Brain microvascular endothelial cell (primary cell): ENCODE results near the gene PTCD3.

Experiments used
- DNase-seq: peaks from one replicate; pipeline ENCODE4 v3.0.0-alpha.2; 2020
- H3K27ac ChIP-seq: fragments of 250-450 bp; sonication (Bioruptor Pico); 2 replicates; pipeline ENCODE4 v1.5.1; 2020; ENCODE audit warnings: mild to moderate bottlenecking, moderate library complexity
- H3K27me3 ChIP-seq: fragments of 250-450 bp; sonication (Bioruptor Pico); replicated peaks from 2 replicates; pipeline ENCODE4 v1.5.1; 2020; ENCODE audit warnings: mild to moderate bottlenecking
- H3K36me3 ChIP-seq: fragments of 250-450 bp; sonication (Bioruptor Pico); replicated peaks from 2 replicates; pipeline ENCODE4 v1.5.1; 2020; ENCODE audit warnings: mild to moderate bottlenecking
- H3K4me3 ChIP-seq: 2 replicates; pipeline ENCODE4 v1.5.1; 2011; ENCODE audit warnings: low read depth, mild to moderate bottlenecking, control low read depth, low read length, moderate library complexity
- in situ Hi-C: cut with HindIII; loops from 2 replicates; pipeline ENCODE4 v1.10.0; 2017; ENCODE audit warnings: low sequenced_read_pairs, low pct_ligation_motif_present
- TF ChIP-seq, protein P1 (sequence below): IDR thresholded peaks from 2 replicates; pipeline ENCODE4 v1.5.1; 2011; ENCODE audit warnings: low read depth, mild to moderate bottlenecking, moderate library complexity, low read length, control low read depth, inconsistent platforms; ENCODE audit errors: missing control alignments

The PTCD3 gene

DNA sequence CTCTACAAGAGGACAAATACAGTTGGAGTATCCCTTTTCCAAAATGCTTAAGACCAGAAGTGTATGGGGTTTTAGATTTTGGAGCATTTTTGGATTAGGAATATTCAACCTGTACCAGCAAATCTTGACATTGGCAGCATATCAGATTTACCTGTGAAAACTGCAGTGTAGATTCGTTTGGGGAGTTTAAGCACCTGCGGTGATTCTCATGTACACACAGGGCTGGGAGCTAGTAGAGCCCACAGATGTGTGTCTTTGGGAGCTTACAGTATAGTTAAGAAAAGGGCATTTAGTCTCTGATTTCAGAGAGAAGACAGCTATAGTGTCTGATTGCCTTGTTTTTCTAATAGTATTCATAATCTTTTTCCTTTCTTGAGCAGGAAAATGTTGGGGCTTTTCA is 30.1 kb downstream of the PTCD3 start:
- Histone ChIP-seq H3K4me3 (no peak overlapping the region), H3K27ac (no peak overlapping the region), H3K27me3 (no peaks in the 10 kb centered on the region), H3K36me3 (peaks cover 89% of the 10 kb centered on the region)
- in situ Hi-C loops, result no loop called here
- TF ChIP-seq, protein P1, sequence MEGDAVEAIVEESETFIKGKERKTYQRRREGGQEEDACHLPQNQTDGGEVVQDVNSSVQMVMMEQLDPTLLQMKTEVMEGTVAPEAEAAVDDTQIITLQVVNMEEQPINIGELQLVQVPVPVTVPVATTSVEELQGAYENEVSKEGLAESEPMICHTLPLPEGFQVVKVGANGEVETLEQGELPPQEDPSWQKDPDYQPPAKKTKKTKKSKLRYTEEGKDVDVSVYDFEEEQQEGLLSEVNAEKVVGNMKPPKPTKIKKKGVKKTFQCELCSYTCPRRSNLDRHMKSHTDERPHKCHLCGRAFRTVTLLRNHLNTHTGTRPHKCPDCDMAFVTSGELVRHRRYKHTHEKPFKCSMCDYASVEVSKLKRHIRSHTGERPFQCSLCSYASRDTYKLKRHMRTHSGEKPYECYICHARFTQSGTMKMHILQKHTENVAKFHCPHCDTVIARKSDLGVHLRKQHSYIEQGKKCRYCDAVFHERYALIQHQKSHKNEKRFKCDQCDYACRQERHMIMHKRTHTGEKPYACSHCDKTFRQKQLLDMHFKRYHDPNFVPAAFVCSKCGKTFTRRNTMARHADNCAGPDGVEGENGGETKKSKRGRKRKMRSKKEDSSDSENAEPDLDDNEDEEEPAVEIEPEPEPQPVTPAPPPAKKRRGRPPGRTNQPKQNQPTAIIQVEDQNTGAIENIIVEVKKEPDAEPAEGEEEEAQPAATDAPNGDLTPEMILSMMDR, result no peak
- DNase-seq, result no peak

DNA sequence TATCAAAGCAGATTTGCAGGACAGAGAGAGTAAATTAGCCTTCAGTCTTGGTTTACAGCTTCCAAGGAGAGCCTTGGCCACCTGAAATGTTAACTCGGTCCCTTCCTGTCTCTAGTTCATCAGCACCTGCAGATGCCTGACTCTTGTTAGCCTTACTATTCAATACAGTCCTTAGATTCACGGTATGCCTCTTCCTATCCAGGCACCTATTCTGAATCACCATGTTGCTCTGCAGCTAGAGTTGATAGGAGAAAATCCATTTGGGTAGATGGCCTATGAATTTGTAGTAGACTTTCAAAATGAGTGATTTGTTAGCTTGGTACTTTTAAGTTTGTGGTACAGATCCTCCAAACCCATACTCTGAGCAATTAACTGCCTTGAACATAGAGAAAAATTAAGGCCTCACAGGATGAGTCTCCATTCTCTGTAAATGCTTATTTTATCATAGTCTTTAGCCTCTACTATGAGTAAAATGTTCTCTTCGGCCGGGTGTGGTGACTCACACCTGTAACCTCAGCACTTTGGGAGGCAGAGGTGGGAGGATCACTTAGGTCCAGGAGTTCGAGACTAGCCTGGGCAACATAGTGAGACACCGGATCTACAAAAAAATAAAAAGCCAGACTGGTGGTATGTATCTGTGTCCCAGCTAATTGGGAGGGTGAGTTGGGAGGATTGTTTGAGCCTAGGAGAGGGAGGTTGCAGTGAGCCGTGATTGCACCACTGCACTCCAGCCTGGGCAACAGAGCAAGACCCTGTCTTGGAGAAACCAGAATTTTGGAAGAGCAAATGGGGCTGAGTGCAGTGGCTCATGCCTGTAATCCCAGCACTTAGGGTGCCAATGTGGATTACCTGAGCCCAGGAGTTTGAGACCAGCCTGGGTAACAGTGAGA is 32.9 kb downstream of the PTCD3 start:
- no peak overlapping the region for H3K27ac ChIP-seq
- peaks cover 81% of the 10 kb centered on the region for H3K36me3 ChIP-seq
- TF ChIP-seq, protein P1, result no peak
- H3K27me3 ChIP-seq, result no peaks in the 10 kb centered on the region
- DNase-seq, result no peak
- in situ Hi-C loops, result no loop called here
- no peak overlapping the region for H3K4me3 ChIP-seq

DNA sequence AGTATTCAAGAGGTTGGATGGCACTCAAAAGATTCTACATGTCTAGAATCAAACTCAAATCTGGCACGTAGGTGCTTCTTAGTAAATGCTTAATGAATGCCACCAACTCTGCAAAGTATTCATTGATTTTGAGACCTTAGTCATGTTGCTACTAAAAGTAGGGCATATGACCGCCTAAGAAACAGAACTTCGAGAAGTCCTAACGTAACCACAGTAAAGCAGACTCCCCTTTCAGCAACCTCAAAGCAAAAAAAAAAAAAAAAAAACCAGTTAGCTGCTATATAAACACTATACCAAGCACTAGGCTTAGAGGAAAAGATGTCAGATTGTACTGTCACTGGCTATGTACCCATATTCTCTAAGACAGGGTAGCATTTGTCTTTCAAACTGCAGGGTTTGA is 33.9 kb downstream of the PTCD3 start:
- no peaks in the 10 kb centered on the region for H3K27me3 ChIP-seq
- in situ Hi-C loops, result no loop called here

DNA sequence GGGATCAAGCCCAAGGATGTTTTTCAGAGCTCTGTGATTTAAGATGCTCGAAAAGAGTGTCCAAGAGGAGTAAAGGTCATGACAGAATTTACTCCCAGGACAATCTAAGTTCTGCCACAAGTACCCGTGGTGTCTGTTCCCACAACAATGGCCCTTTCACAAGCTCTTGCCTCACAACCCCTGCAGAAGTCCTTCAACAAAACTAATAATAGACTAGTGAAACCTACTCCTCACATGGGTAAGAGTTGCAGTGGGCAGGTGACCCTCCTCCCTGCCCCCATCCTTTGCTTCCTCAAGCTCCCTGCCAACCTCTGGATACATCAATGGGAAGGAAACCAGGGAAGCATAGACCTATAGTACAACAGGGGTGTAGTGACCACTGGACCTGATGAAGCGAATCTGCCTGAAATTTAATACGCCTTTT is 34.9 kb downstream of the PTCD3 start:
- no peak for DNase-seq
- in situ Hi-C loops, result no loop called here
- Histone ChIP-seq H3K27ac (no peak overlapping the region), H3K27me3 (no peaks in the 10 kb centered on the region), H3K4me3 (no peak overlapping the region), H3K36me3 (peaks cover 77% of the 10 kb centered on the region)
- TF ChIP-seq, protein P1, result no peak

More for the DNA sequence above, 33.9 kb downstream of the PTCD3 start:
- DNase-seq, result no peak
- H3K27ac ChIP-seq, result no peak overlapping the region
- TF ChIP-seq, protein P1, result no peak
- peaks cover 79% of the 10 kb centered on the region for H3K36me3 ChIP-seq
- H3K4me3 ChIP-seq, result no peak overlapping the region

DNA sequence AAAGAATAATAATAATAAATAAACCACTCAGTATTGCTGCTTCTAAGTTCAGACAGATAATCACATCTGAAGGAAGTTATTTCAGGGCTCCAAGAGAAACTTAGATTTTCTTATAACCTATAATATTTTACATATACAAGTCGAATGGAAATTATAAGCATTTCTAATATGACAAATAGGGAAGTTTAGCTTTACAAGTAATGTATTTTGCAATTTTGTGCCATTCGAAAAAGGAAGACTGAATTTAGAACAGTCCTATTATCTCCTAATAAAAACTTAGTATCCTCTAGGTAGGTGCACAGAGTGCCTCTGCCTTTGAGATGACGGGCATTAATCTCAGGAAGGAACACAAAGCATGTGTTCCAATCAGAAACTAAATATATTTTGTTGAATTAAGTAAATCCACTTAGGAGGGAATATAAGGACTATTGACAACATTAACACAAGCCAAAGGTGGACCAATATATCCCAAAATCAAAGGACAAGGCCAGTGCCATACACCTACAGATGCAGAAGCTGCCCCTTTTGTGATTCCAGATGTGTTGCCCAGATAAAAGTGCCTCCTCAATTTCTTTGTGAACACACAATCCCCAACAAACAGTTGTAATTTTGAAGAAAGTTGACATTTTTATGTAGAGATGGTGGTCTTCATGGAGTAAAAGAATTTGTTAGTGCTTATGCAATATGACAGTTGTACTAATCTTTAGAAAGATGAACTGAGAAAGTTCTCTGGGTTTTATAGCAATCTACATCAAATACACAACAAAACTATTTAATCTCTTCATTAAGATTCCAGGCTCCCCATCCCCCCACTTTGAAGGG is 36.6 kb downstream of the PTCD3 start:
- H3K36me3 ChIP-seq, result peaks cover 75% of the 10 kb centered on the region
- H3K4me3 ChIP-seq, result no peak overlapping the region
- in situ Hi-C loops, result no loop called here
- DNase-seq, result no peak
- H3K27ac ChIP-seq, result no peak overlapping the region
- TF ChIP-seq, protein P1, result no peak
- no peaks in the 10 kb centered on the region for H3K27me3 ChIP-seq
